Measurements from ENCODE around the gene SMIM22.

- no peak for TF ChIP-seq POLR2A (IDR thresholded peaks at IDR 0.05)
- no peak for TF ChIP-seq CTCF (IDR thresholded peaks at IDR 0.05)
Measured at GRCh38 chr16:4825196-4825595, 30.0 kb downstream of the SMIM22 start.
